ENCODE data around the gene BFSP1. TPM values are rescaled to one million over a fixed set of nuclear protein-coding genes. Genes with fewer than 3 reads are reported as not detected.

BFSP1 gene
- total RNA-seq, 1 donor = 0.84 TPM

DNA sequence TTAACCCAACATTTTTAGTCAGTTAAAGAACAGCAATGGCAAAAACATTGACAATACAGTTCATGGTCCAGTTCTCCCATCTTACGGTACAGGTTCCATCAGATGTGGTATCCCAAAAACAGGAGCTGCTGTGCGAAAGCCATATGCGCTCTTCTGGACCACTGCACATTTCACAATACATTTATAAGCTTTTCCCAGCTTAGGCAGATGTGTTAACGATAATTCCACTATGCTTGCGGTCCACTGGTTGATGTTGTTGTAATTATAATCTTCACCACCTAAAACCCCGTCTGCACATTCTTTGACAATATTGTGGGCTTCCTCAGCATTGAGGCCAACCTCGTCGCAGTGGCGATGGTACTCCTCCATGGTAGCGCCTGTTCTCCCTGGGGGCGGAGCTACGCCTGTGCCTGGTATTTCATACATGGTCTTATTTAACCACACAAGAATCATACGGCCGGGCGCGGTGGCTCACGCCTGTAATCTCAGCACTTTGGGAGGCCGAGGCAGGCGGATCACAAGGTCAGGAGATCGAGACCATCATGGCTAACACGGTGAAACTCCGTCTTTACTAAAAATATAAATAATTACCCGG, 52.0 kb downstream of the BFSP1 start:
- Histone ChIP-seq H3K27me3 (ENCODE audit: insufficient read depth, low read length) (no peaks in the 10 kb centered on the region), H3K9me3 (ENCODE audit: low read depth, low read length) (no peaks in the 10 kb centered on the region), H3K4me3 (ENCODE audit: low read length) (no peak overlapping the region), H3K4me1 (ENCODE audit: insufficient read depth, low read length) (no peaks in the 10 kb centered on the region)

DNA sequence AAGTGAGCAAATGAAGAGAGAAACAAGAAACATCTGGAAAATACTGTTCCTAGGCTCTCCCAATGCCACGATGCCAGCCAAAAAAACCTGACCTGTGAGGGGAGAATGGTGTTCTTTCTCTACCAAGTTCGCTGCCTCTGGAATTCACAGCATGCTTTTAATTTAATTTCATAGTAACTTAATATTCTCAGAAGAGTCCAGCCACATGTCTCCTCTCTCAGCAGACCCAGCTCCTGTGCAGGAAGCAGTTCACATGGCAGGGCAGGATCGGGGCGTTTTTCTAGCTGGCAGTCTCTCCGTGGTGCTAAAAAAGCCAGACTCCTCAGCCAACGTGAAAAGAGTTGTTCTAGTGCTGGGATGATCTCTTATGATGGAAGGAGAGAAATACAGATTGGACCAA, 57.5 kb downstream of the BFSP1 start:
- H3K4me1 ChIP-seq (ENCODE audit: insufficient read depth, low read length) = no peaks in the 10 kb centered on the region
- no peaks in the 10 kb centered on the region for H3K9me3 ChIP-seq (ENCODE audit: low read depth, low read length)

DNA sequence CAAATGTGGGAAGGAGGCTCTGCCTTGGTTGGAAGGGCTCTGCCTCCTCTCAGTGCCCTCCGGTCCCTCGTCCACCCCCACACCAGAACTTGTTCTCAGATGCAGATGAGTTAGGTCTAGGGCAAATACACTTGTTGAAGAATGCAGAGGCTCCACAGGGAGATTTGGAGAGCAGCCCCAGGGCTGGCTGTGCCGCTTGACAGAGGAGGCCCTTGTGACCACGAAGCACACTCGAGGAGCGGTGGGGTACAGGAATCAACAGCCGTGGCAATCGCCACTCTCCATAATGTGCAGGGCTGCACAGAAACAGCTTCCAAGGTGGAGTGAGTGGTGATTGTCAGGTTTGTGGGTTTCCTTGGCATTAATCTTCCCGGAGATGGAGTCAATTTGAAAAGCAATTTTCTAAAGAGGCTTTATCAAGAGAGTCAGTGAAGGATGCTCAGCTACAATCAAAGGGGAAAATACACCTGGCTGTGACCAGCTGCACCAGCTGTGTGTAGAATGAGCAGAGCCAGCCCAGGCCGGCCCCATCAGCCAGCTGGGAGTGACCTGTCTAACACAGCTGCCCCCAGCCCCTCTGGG, 59.5 kb downstream of the BFSP1 start:
- no peaks in the 10 kb centered on the region for H3K4me1 ChIP-seq (ENCODE audit: insufficient read depth, low read length)
- H3K27me3 ChIP-seq (ENCODE audit: insufficient read depth, low read length) = no peaks in the 10 kb centered on the region
- no peak overlapping the region for H3K4me3 ChIP-seq (ENCODE audit: low read length)
- H3K9me3 ChIP-seq (ENCODE audit: low read depth, low read length) = no peaks in the 10 kb centered on the region

More for the DNA sequence above, 57.5 kb downstream of the BFSP1 start:
- Histone ChIP-seq H3K27me3 (ENCODE audit: insufficient read depth, low read length) (no peaks in the 10 kb centered on the region), H3K4me3 (ENCODE audit: low read length) (no peak overlapping the region)

- no peak overlapping the region for H3K4me3 ChIP-seq (ENCODE audit: low read length)
- H3K27me3 ChIP-seq (ENCODE audit: insufficient read depth, low read length) = no peaks in the 10 kb centered on the region
- no peaks in the 10 kb centered on the region for H3K4me1 ChIP-seq (ENCODE audit: insufficient read depth, low read length)
- H3K9me3 ChIP-seq (ENCODE audit: low read depth, low read length) = no peaks in the 10 kb centered on the region
Observed at GRCh38 chr20:17470973-17471372, 60.2 kb downstream of the BFSP1 start.

DNA sequence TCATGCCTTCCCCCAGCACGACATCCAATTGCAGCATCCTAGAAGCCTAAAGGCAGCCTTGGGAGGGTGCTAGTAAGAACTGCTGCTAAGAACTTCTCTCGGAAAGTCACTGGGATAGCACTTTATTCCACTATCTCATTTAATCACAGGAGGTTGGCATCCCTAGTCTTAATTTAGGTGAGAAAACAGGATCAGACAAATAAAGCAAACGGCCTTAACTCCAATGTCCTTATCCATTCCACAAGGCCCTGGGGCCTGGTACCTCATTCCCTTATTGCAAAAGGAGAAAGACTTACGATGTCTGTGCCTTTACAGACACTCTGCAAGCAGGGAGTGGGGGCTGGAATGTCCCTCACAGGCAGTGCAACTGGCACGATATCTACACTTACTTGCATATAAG, 60.7 kb downstream of the BFSP1 start:
- H3K9me3 ChIP-seq (ENCODE audit: low read depth, low read length) = no peaks in the 10 kb centered on the region

GRCh38 chr20:17469246-17470030, 61.7 kb downstream of the BFSP1 start:
- no peaks in the 10 kb centered on the region for H3K9me3 ChIP-seq (ENCODE audit: low read depth, low read length)
- H3K4me3 ChIP-seq (ENCODE audit: low read length) = no peak overlapping the region
- no peaks in the 10 kb centered on the region for H3K4me1 ChIP-seq (ENCODE audit: insufficient read depth, low read length)
- H3K27me3 ChIP-seq (ENCODE audit: insufficient read depth, low read length) = no peaks in the 10 kb centered on the region

More for the DNA sequence above, 60.7 kb downstream of the BFSP1 start:
- H3K4me3 ChIP-seq (ENCODE audit: low read length) = no peak overlapping the region
- H3K4me1 ChIP-seq (ENCODE audit: insufficient read depth, low read length) = no peaks in the 10 kb centered on the region
- no peaks in the 10 kb centered on the region for H3K27me3 ChIP-seq (ENCODE audit: insufficient read depth, low read length)

DNA sequence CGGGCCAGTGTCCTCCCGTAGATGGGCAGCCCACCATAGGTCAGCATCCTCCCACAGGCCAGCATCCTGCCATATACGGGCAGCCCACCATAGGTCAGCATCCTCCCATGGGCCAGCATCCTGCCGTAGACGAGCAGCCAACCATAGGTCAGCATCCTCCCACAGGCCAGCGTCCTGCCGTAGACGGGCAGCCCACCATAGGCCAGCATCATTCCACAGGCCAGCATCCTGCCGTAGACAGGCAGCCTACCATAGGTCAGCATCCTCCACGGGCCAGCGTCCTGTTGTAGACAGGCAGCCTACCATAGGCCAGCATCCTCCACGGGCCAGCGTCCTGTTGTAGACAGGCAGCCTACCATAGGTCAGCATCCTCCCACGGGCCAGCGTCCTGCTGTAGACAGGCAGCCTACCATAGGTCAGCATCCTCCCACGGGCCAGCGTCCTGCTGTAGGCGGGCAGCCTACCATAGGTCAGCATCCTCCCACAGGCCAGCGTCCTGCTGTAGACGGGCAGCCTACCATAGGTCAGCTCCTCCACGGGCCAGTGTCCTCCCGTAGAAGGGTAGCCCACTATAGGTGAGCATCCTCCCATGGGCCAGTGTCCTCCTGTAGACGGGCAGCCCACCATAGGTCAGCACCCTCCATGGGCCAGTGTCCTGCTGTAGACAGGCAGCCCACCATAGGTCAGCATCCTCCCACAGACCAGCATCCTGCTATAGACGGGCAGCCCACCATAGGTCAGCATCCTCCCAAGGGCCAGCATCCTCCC, 62.9 kb downstream of the BFSP1 start:
- Histone ChIP-seq H3K9me3 (ENCODE audit: low read depth, low read length) (no peaks in the 10 kb centered on the region), H3K27me3 (ENCODE audit: insufficient read depth, low read length) (no peaks in the 10 kb centered on the region), H3K4me3 (ENCODE audit: low read length) (no peak overlapping the region), H3K4me1 (ENCODE audit: insufficient read depth, low read length) (no peaks in the 10 kb centered on the region)

DNA sequence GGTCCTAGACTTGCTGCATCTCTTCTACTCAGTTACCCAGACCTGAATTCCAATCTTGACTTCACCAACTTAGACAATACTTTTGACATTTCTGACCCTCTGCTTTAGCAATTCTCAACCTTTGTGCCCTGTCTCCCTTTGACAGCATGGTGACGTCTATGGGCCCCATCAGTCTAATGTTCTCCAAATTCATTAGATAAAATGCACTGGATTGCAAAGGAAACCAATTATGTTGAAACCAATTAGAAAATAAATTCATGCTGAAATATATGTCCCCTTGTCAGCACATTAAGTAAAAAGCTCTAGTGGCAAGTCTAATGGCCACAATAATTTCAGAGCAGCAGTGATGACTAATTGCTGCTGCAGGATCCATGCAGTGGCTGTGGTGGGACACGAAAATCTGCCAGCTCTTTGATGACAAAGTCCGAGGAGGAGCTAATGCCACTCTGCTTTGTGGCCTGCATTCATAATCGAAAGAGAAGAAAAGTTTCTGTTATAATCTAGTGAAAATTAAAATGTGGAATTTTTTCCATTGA, 64.0 kb downstream of the BFSP1 start:
- Histone ChIP-seq H3K9me3 (ENCODE audit: low read depth, low read length) (no peaks in the 10 kb centered on the region), H3K27me3 (ENCODE audit: insufficient read depth, low read length) (no peaks in the 10 kb centered on the region), H3K4me3 (ENCODE audit: low read length) (no peak overlapping the region), H3K4me1 (ENCODE audit: insufficient read depth, low read length) (no peaks in the 10 kb centered on the region)

DNA sequence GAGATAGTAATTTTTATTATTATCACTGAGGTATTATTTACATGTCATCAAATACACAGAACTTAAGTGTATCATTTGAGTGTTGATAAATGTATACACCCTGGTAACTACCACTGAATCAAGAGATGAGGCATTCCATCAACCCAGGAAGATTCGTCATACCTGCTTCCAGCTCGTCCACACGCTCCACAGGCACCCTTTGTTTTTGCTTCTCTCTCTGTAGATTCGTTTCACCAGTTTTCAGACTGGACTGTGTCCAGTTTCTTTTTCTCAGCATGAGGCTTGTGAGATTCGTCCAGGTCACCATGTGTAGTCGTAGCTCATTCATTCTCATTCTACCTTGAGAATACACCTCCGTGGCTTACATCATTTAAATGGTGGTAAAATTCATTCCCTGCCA, 64.5 kb downstream of the BFSP1 start:
- Histone ChIP-seq H3K4me3 (ENCODE audit: low read length) (no peak overlapping the region), H3K9me3 (ENCODE audit: low read depth, low read length) (no peaks in the 10 kb centered on the region), H3K4me1 (ENCODE audit: insufficient read depth, low read length) (no peaks in the 10 kb centered on the region), H3K27me3 (ENCODE audit: insufficient read depth, low read length) (no peaks in the 10 kb centered on the region)

DNA sequence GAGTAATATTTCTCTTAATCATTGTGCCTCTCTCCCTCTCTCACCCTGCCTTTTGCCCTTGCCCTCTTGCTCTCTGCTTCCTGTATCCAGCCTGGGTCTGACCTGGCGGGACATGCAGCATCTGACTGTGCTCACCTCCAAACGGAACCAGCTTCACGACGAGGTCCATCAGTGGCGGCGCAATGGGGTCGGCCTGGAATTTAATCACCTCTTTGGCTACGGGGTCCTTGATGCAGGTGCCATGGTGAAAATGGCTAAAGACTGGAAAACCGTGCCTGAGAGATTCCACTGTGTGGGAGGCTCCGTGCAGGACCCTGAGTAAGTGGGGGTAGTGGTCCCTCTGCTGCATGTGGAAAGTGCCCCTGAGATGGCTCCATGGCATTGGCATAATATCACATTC, 65.9 kb downstream of the BFSP1 start:
- Histone ChIP-seq H3K4me1 (ENCODE audit: insufficient read depth, low read length) (no peaks in the 10 kb centered on the region), H3K27me3 (ENCODE audit: insufficient read depth, low read length) (no peaks in the 10 kb centered on the region), H3K4me3 (ENCODE audit: low read length) (no peak overlapping the region), H3K9me3 (ENCODE audit: low read depth, low read length) (no peaks in the 10 kb centered on the region)

DNA sequence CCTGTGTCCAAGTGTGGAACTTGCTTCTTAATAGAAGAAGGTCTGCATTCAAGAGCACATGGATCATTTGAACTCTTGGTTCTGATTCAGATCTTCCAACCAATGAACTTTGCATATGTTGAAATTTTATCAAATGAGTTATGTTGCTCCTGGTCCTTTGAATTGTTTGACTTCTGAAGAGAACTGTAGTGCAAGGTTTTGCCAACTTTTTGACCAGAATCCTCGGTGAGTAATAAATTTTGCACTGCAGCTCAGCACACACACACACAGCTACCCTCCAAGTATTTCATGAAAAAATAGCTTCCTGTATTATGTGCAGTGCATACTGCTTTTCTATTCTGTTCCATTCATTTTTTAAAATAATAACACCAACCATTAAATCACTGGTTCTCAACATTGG, 67.5 kb downstream of the BFSP1 start:
- H3K9me3 ChIP-seq (ENCODE audit: low read depth, low read length) = no peaks in the 10 kb centered on the region
- H3K27me3 ChIP-seq (ENCODE audit: insufficient read depth, low read length) = no peaks in the 10 kb centered on the region
- H3K4me3 ChIP-seq (ENCODE audit: low read length) = no peak overlapping the region
- no peaks in the 10 kb centered on the region for H3K4me1 ChIP-seq (ENCODE audit: insufficient read depth, low read length)

- Histone ChIP-seq H3K4me1 (ENCODE audit: insufficient read depth, low read length) (no peaks in the 10 kb centered on the region), H3K4me3 (ENCODE audit: low read length) (no peak overlapping the region), H3K9me3 (ENCODE audit: low read depth, low read length) (no peaks in the 10 kb centered on the region), H3K27me3 (ENCODE audit: insufficient read depth, low read length) (no peaks in the 10 kb centered on the region)
Observed at GRCh38 chr20:17461941-17462340, 69.2 kb downstream of the BFSP1 start.

- Histone ChIP-seq H3K4me3 (ENCODE audit: low read length) (no peak overlapping the region), H3K27me3 (ENCODE audit: insufficient read depth, low read length) (no peaks in the 10 kb centered on the region), H3K4me1 (ENCODE audit: insufficient read depth, low read length) (no peaks in the 10 kb centered on the region), H3K9me3 (ENCODE audit: low read depth, low read length) (no peaks in the 10 kb centered on the region)
Observed at GRCh38 chr20:17460119-17460518, 71.1 kb downstream of the BFSP1 start.

GRCh38 chr20:17457588-17458190, 73.5 kb downstream of the BFSP1 start:
- Histone ChIP-seq H3K4me1 (ENCODE audit: insufficient read depth, low read length) (no peaks in the 10 kb centered on the region), H3K27me3 (ENCODE audit: insufficient read depth, low read length) (no peaks in the 10 kb centered on the region), H3K9me3 (ENCODE audit: low read depth, low read length) (no peaks in the 10 kb centered on the region), H3K4me3 (ENCODE audit: low read length) (no peak overlapping the region)

DNA sequence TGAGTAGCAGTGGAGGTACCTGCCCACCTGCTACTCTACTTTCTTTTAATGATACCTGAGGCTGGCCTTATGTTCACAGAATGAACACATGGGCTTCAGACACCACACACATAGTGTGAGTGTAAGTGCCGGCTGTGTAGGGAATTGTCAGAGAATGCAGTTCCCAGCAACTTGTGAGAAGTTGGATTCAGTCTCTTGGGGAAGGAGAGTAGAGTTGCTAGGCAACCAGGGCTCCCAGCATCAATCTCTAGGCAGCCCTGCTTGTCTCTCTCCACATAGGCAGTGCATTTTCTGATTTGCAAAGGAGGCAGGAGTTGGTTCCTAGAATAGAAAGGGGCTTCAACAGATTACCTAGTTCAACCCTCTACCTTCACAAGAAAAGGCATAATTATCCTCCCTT, 74.1 kb downstream of the BFSP1 start:
- Histone ChIP-seq H3K27me3 (ENCODE audit: insufficient read depth, low read length) (no peaks in the 10 kb centered on the region), H3K9me3 (ENCODE audit: low read depth, low read length) (no peaks in the 10 kb centered on the region)

More for the DNA sequence above, 74.1 kb downstream of the BFSP1 start:
- Histone ChIP-seq H3K4me1 (ENCODE audit: insufficient read depth, low read length) (no peaks in the 10 kb centered on the region), H3K4me3 (ENCODE audit: low read length) (no peak overlapping the region)
